Progenitor cell of endocrine pancreas (in vitro differentiated cells): ENCODE results near the gene RNF212B. TPM values are rescaled to one million over a fixed set of nuclear protein-coding genes. Genes with fewer than 3 reads are reported as not detected.
A peak's percentile ranks its signal among the peaks of the same experiment; 100 is the strongest.

ENCODE experiments used
- DNase-seq: peaks from one replicate; pipeline ENCODE4 v3.0.0; 2021; ENCODE audit warnings: low spot score; ENCODE audit not compliant: unreplicated experiment
- H3K27ac Mint-ChIP-seq: 2 replicates; pipeline ENCODE4 v1.8.0; 2021; ENCODE audit warnings: mild to moderate bottlenecking, moderate library complexity, mixed read lengths
- H3K27me3 Mint-ChIP-seq: 2 replicates; pipeline ENCODE4 v1.8.0; 2021; ENCODE audit warnings: mixed read lengths
- H3K36me3 Mint-ChIP-seq: 2 replicates; pipeline ENCODE4 v1.8.0; 2022; ENCODE audit warnings: mixed read lengths; ENCODE audit not compliant: insufficient read depth
- H3K4me1 Mint-ChIP-seq: 2 replicates; pipeline ENCODE4 v1.8.0; 2021; ENCODE audit warnings: low read depth, mixed read lengths
- H3K4me3 Mint-ChIP-seq: 2 replicates; pipeline ENCODE4 v1.8.0; 2021; ENCODE audit warnings: low read depth, mild to moderate bottlenecking, moderate library complexity, mixed read lengths
- H3K9me3 Mint-ChIP-seq: 2 replicates; pipeline ENCODE4 v1.8.0; 2021; ENCODE audit warnings: low read depth, mixed read lengths
- CTCF ChIP-seq: fragments of 200-600 bp; sonication (generic); IDR thresholded peaks from one replicate; pipeline ENCODE4 v1.5.0; 2021; ENCODE audit warnings: antibody characterized with exemption, mild to moderate bottlenecking; ENCODE audit not compliant: unreplicated experiment
- total RNA-seq: library from RNA; stranded (reverse); gene quantifications from 2 replicates; pipeline ENCODE4 v1.2.1, GENCODE V29; 2021

RNF212B gene
- total RNA-seq, 1 donor from 2014 or later: not detected

- peaks cover 21% of the 10 kb centered on the region for H3K4me1 Mint-ChIP-seq
- no peak for TF ChIP-seq CTCF
- H3K36me3 Mint-ChIP-seq: peaks cover 4% of the 10 kb centered on the region
- no peak for DNase-seq
- peak overlapping the region; percentile 94 for H3K4me3 Mint-ChIP-seq
- no peaks in the 10 kb centered on the region for H3K9me3 Mint-ChIP-seq
- no peaks in the 10 kb centered on the region for H3K27me3 Mint-ChIP-seq
- H3K27ac Mint-ChIP-seq: peak overlapping the region; percentile 98
Observed at GRCh38 chr14:23307687-23308644, 70.2 kb downstream of the RNF212B start.

GRCh38 chr14:23308721-23309445 lies 71.1 kb downstream of the RNF212B start:
- Mint-ChIP-seq H3K36me3 (peaks cover 4% of the 10 kb centered on the region), H3K4me3 (peak overlapping the region; percentile 37), H3K9me3 (no peaks in the 10 kb centered on the region), H3K27ac (no peak overlapping the region), H3K27me3 (no peaks in the 10 kb centered on the region), H3K4me1 (peaks cover 21% of the 10 kb centered on the region)
- TF ChIP-seq CTCF: no peak
- no peak for DNase-seq

- no peak overlapping the region for H3K27ac Mint-ChIP-seq
- H3K4me1 Mint-ChIP-seq: peaks cover 21% of the 10 kb centered on the region
- H3K27me3 Mint-ChIP-seq: no peaks in the 10 kb centered on the region
- no peak for TF ChIP-seq CTCF
- peaks cover 6% of the 10 kb centered on the region for H3K36me3 Mint-ChIP-seq
- H3K9me3 Mint-ChIP-seq: no peaks in the 10 kb centered on the region
- DNase-seq: no peak
- H3K4me3 Mint-ChIP-seq: no peak overlapping the region
Observed at GRCh38 chr14:23310546-23310945, 72.8 kb downstream of the RNF212B start.

GRCh38 chr14:23316300-23316699 lies 78.6 kb downstream of the RNF212B start:
- H3K9me3 Mint-ChIP-seq: no peaks in the 10 kb centered on the region
- no peaks in the 10 kb centered on the region for H3K27me3 Mint-ChIP-seq
- DNase-seq: no peak
- no peak overlapping the region for H3K4me3 Mint-ChIP-seq
- H3K4me1 Mint-ChIP-seq: peaks cover 5% of the 10 kb centered on the region
- H3K36me3 Mint-ChIP-seq: peaks cover 11% of the 10 kb centered on the region
- no peak overlapping the region for H3K27ac Mint-ChIP-seq
- TF ChIP-seq CTCF: no peak

- peak overlapping the region; percentile 80 for H3K4me3 Mint-ChIP-seq
- H3K27ac Mint-ChIP-seq: peak overlapping the region; percentile 98
- peaks cover 21% of the 10 kb centered on the region for H3K4me1 Mint-ChIP-seq
- no peaks in the 10 kb centered on the region for H3K27me3 Mint-ChIP-seq
- no peak for TF ChIP-seq CTCF
- peaks cover 22% of the 10 kb centered on the region for H3K36me3 Mint-ChIP-seq
- no peak for DNase-seq
- H3K9me3 Mint-ChIP-seq: no peaks in the 10 kb centered on the region
Observed at GRCh38 chr14:23319746-23320583, 82.2 kb downstream of the RNF212B start.
